ENCODE measurements around the gene CATSPERZ. TPM values are rescaled to one million over a fixed set of nuclear protein-coding genes. Genes with fewer than 3 reads are reported as not detected.

CATSPERZ gene
- total and polyA plus RNA-seq, 9 of the 15 experiments (the other 6 are each of a cell fraction or from before 2014, with no cell fraction given), result 0.86 to 8.5 (median 3.5) TPM

DNA sequence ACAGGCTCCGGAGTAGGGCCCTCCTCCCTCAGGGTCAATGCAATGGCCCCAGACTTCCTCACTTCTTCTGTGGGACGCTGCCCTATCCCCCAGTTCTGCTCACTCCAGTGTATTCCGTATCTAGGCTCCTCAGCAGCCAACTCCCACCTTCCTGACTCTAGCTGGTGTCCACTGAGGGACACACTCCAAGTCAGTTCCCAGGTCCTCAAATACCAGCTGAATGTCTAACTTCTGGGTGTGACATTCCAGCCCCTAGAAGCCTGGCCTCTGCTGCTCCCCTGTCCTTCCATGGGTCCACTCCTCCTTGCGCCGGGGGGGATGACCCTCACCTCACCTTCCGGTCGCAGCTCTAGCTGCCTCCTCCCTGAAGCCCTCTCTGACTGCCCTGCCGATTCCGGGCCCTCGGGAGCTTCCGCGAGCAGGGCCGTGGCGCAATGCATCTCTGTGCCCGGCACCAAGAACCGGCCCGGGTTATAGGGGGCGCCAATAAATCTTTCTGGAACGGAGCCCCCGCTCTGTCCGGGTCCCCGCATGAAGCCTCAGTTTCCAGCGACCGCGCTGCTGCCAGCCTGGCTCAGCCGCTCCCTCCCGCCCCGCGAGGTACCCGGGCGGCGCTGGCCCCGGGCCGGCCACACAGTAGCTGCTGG is 31.1 kb upstream of the CATSPERZ start:
- H3K9ac ChIP-seq (ENCODE audit: insufficient read depth in 1 of 2, low read depth in 2 of 2, low read length in 2 of 2), result peak overlapping the region; percentile 89 to 99
- intact Hi-C loops (cut with micrococcal nuclease) (loop anchor here (2.0 kb wide), 1 partner anchor 22 kb away; the partner anchor contains the start of gene PPP1R14B), in situ Hi-C loops (cut with MboI) (no loop called here)
- H3K36me3 ChIP-seq (ENCODE audit: control insufficient read depth, insufficient read depth, low read length), result peaks cover 43% of the 10 kb centered on the region
- ATAC-seq (peak; percentile 59), DNase-seq (ENCODE audit: extremely low read depth in 1 of 4, low spot score in 3 of 4) (peak; percentile 36 to 79 (median 48)), FAIRE-seq (peak; percentile 72)
- H2AFZ ChIP-seq (ENCODE audit: low read depth, low read length), result peak overlapping the region; percentile 78; the same call in 1 of the 2 replicates
- peak overlapping the region; percentile 96 for H3K27ac ChIP-seq (ENCODE audit: extremely low read depth, low read depth, low read length)
- peaks cover 3% of the 10 kb centered on the region for H3K9me1 ChIP-seq (ENCODE audit: control insufficient read depth, insufficient read depth, low read length)
- H3K4me3 ChIP-seq, result peak overlapping the region; percentile 60
- peaks cover 43% of the 10 kb centered on the region for H3K79me2 ChIP-seq (ENCODE audit: control insufficient read depth, insufficient read depth, low read length)
- H4K20me1 ChIP-seq (replicated peaks; ENCODE audit: control insufficient read depth, insufficient read depth, low read length), result no peaks in the 10 kb centered on the region
- peaks cover 32 to 59% of the 10 kb centered on the region in 2 experiments for H3K4me1 ChIP-seq (replicated peaks in 1 of 2; ENCODE audit: control insufficient read depth in 2 of 2, insufficient read depth in 2 of 2, low read length in 2 of 2)
- under 1% methylated on average over 23 of the region's 34 CpGs for WGBS (ENCODE audit: insufficient coverage, low coverage, missing lambda C conversion rate)
- H3K4me2 ChIP-seq (ENCODE audit: insufficient read depth, low read length), result peak overlapping the region; percentile 92
- ChIA-PET POLR2A (interaction anchor here (0.6 to 5.7 kb wide), 17 partner anchors 12 to 1459 kb away, joined by 3 to 58 read pairs (median 5); partner anchors contain the start of genes BAD, CATSPERZ, ESRRA and FERMT3), CTCF (ENCODE audit: low intra/inter-chr PET ratio) (interaction anchor here (2.6 kb wide), 1 partner anchor 65 kb away, joined by 11 read pairs; no protein-coding TSS in a partner anchor)
- no TSS peak for BruUV-seq (replicated peaks)
- H3K27me3 ChIP-seq (ENCODE audit: control insufficient read depth in 2 of 2, insufficient read depth in 2 of 2, low read length in 2 of 2), result no peaks in the 10 kb centered on the region
- H3K9me3 ChIP-seq (replicated peaks; ENCODE audit: control insufficient read depth, insufficient read depth, low read depth, low read length), result no peaks in the 10 kb centered on the region
- TF ChIP-seq SIN3B (IDR thresholded peaks at IDR 0.05; ENCODE audit: low read depth) (0 out of 2 replicates have a peak, but pooled peaks have one; percentile 10), ZNF507 (tag; conservative IDR thresholded peaks at IDR 0.05) (no peak), HDAC6 (IDR thresholded peaks at IDR 0.05; ENCODE audit: low read depth, low read length) (no peak), HBP1 (CRISPR knock-in tag; IDR thresholded peaks at IDR 0.05) (no peak), NFATC3 (IDR thresholded peaks at IDR 0.05) (no peak), SMC3 (conservative IDR thresholded peaks at IDR 0.05; ENCODE audit: insufficient read depth, low read depth, low read length) (0 out of 2 replicates have a peak, but pooled peaks have one; percentile 1), ARID3B (CRISPR knock-in tag; IDR thresholded peaks at IDR 0.05; ENCODE audit: borderline replicate concordance) (no peak), GABPB2 (CRISPR knock-in tag; conservative IDR thresholded peaks at IDR 0.05) (no peak), ZNF77 (CRISPR knock-in tag; IDR thresholded peaks at IDR 0.05) (no peak), ZNF589 (CRISPR knock-in tag; IDR thresholded peaks at IDR 0.05; ENCODE audit: low read depth) (no peak; the same call in 1 of the 2 replicates)
- TF ChIP-seq, protein P1, sequence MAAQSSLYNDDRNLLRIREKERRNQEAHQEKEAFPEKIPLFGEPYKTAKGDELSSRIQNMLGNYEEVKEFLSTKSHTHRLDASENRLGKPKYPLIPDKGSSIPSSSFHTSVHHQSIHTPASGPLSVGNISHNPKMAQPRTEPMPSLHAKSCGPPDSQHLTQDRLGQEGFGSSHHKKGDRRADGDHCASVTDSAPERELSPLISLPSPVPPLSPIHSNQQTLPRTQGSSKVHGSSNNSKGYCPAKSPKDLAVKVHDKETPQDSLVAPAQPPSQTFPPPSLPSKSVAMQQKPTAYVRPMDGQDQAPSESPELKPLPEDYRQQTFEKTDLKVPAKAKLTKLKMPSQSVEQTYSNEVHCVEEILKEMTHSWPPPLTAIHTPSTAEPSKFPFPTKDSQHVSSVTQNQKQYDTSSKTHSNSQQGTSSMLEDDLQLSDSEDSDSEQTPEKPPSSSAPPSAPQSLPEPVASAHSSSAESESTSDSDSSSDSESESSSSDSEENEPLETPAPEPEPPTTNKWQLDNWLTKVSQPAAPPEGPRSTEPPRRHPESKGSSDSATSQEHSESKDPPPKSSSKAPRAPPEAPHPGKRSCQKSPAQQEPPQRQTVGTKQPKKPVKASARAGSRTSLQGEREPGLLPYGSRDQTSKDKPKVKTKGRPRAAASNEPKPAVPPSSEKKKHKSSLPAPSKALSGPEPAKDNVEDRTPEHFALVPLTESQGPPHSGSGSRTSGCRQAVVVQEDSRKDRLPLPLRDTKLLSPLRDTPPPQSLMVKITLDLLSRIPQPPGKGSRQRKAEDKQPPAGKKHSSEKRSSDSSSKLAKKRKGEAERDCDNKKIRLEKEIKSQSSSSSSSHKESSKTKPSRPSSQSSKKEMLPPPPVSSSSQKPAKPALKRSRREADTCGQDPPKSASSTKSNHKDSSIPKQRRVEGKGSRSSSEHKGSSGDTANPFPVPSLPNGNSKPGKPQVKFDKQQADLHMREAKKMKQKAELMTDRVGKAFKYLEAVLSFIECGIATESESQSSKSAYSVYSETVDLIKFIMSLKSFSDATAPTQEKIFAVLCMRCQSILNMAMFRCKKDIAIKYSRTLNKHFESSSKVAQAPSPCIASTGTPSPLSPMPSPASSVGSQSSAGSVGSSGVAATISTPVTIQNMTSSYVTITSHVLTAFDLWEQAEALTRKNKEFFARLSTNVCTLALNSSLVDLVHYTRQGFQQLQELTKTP (IDR thresholded peaks at IDR 0.05; ENCODE audit: low read depth in 1 of 2, partially characterized antibody in 2 of 2), result peak; percentile 55
